ENCODE measurements around the gene MFSD2A.
A peak's percentile ranks its signal among the peaks of the same experiment; 100 is the strongest.
"Not testable (repeated sequence)": the region's sequence is repeated elsewhere in the genome, so short reads cannot be mapped to it uniquely, and the experiment has no call there.

MFSD2A gene

GRCh38 chr1:39954870-39955546 is at the start of gene MFSD2A:
MFSD2A (plus strand) TSS chr1:39955145; CDS start chr1:39955293, 148 bp downstream.
- peak; percentile 93 for DNase-seq

- DNase-seq: no peak
These were observed 49.8 kb upstream of the MFSD2A start for GRCh38 chr1:39905172-39905571.

GRCh38 chr1:39907528-39908453 is 47.2 kb upstream of the MFSD2A start:
- no peak for DNase-seq

- no peak for DNase-seq
These were observed 46.4 kb upstream of the MFSD2A start for GRCh38 chr1:39908534-39908933.

GRCh38 chr1:39910263-39910662 is 44.7 kb upstream of the MFSD2A start:
- no peak for DNase-seq

- not testable (repeated sequence) for DNase-seq
These were observed 41.8 kb upstream of the MFSD2A start for GRCh38 chr1:39913136-39913535.

- DNase-seq: no peak
These were observed 39.3 kb upstream of the MFSD2A start for GRCh38 chr1:39915499-39916129.

GRCh38 chr1:39917825-39918224 is 37.1 kb upstream of the MFSD2A start:
- no peak for DNase-seq

- DNase-seq: no peak
These were observed 35.4 kb upstream of the MFSD2A start for GRCh38 chr1:39919545-39919944.

- peak; percentile 30 for DNase-seq
These were observed 32.7 kb upstream of the MFSD2A start for GRCh38 chr1:39922251-39922688.

- DNase-seq: no peak
These were observed 29.1 kb upstream of the MFSD2A start for GRCh38 chr1:39925721-39926342.

GRCh38 chr1:39926343-39926793 is 28.6 kb upstream of the MFSD2A start:
- no peak for DNase-seq

- no peak for DNase-seq
These were observed 28.1 kb upstream of the MFSD2A start for GRCh38 chr1:39926820-39927219.

- no peak for DNase-seq
These were observed 27.4 kb upstream of the MFSD2A start for GRCh38 chr1:39927538-39927937.

GRCh38 chr1:39928809-39929587 is 25.9 kb upstream of the MFSD2A start:
- DNase-seq: no peak

GRCh38 chr1:39933956-39934941 is 20.7 kb upstream of the MFSD2A start:
- no peak for DNase-seq

GRCh38 chr1:39936724-39937491 is 18.0 kb upstream of the MFSD2A start:
- no peak for DNase-seq

- no peak for DNase-seq
These were observed 16.1 kb upstream of the MFSD2A start for GRCh38 chr1:39938856-39939255.

GRCh38 chr1:39940253-39940652 is 14.7 kb upstream of the MFSD2A start:
- DNase-seq: no peak
